Measurements from ENCODE around the gene STAG1. TPM values are rescaled to one million over a fixed set of nuclear protein-coding genes. Genes with fewer than 3 reads are reported as not detected.

Gene STAG1
- polyA plus RNA-seq, 2 of the 4 experiments (the other 2 are of a cell fraction), result 12.8 to 19.2 TPM

GRCh38 chr3:136787349-136787748, 35.2 kb upstream of the STAG1 start:
- no peaks in the 10 kb centered on the region for H3K9me3 ChIP-seq

GRCh38 chr3:136783708-136784191, 31.6 kb upstream of the STAG1 start:
- 29% methylated on average over 5 of the region's 5 CpGs for WGBS (ENCODE audit: missing lambda C conversion rate)
- POLR2A ChIA-PET, result no interaction called here
- FAIRE-seq, result no peak

More at GRCh38 chr3:136787349-136787748, 35.2 kb upstream of the STAG1 start:
- Histone ChIP-seq H3K4me2 (peak overlapping the region; percentile 62), H3K4me3 (no peak overlapping the region), H3K4me1 (peaks cover 30% of the 10 kb centered on the region), H3K27ac (peak overlapping the region; percentile 82 to 90)
- 80% methylated on average over 2 of the region's 2 CpGs for WGBS (ENCODE audit: missing lambda C conversion rate)
- ChIA-PET POLR2A (interaction anchor here (1.4 kb wide), 1 partner anchor 35 kb away, joined by 8 read pairs; the partner anchor contains the start of gene STAG1), CTCF (interaction anchor here (1.0 to 2.1 kb wide), 3 partner anchors 16 to 35 kb away, joined by 3 to 7 read pairs (median 3); partner anchors contain the start of gene STAG1)
- peak in 1 of 2 experiments; percentile 41; a peak in 2 of 6 replicates for ATAC-seq
- DNase-seq (ENCODE audit: low read depth in 1 of 2, low spot score in 1 of 2), result no peak
- FAIRE-seq, result no peak
- no peak for TF ChIP-seq CBX8 (IDR thresholded peaks at IDR 0.05)
- TF ChIP-seq E2F6 (IDR thresholded peaks at IDR 0.05; ENCODE audit: borderline replicate concordance, low read depth), result no peak
- no peak for TF ChIP-seq RFX5 (IDR thresholded peaks at IDR 0.05)
- no peak for TF ChIP-seq PHF8 (IDR thresholded peaks at IDR 0.05; ENCODE audit: borderline replicate concordance, low read depth)
- no peak for TF ChIP-seq SMC3 (IDR thresholded peaks at IDR 0.05)
- no peak for TF ChIP-seq RCOR1 (IDR thresholded peaks at IDR 0.05; ENCODE audit: low read depth, low read length)
- no peak for TF ChIP-seq ZFP36 (IDR thresholded peaks at IDR 0.05; ENCODE audit: borderline replicate concordance, partially characterized antibody)
- no peak for TF ChIP-seq RARB (CRISPR knock-in tag; IDR thresholded peaks at IDR 0.05)
- no peak for TF ChIP-seq ZNF302 (CRISPR knock-in tag; IDR thresholded peaks at IDR 0.05)
- no peak for TF ChIP-seq MYC (IDR thresholded peaks at IDR 0.05; ENCODE audit: borderline replicate concordance, low read length)
- TF ChIP-seq CHD4 (IDR thresholded peaks at IDR 0.05; ENCODE audit: borderline replicate concordance), result no peak
- TF ChIP-seq FOSB (CRISPR knock-in tag; IDR thresholded peaks at IDR 0.05), result no peak
- TF ChIP-seq MAX (IDR thresholded peaks at IDR 0.05), result no peak
- no peak for TF ChIP-seq NPAS2 (CRISPR knock-in tag; IDR thresholded peaks at IDR 0.05; ENCODE audit: borderline replicate concordance)
- no peak for TF ChIP-seq ESRRA (IDR thresholded peaks at IDR 0.05; ENCODE audit: borderline replicate concordance, low read length)
- TF ChIP-seq EP300 (IDR thresholded peaks at IDR 0.05), result no peak

GRCh38 chr3:136780741-136781140, 28.6 kb upstream of the STAG1 start:
- Histone ChIP-seq H3K4me2 (no peak overlapping the region), H3K27ac (no peak overlapping the region), H3K9me3 (no peaks in the 10 kb centered on the region), H3K4me1 (peaks cover 20% of the 10 kb centered on the region; the same call in 2 of the 3 replicates), H3K4me3 (no peak overlapping the region)
- ChIA-PET CTCF (interaction anchor here (1.4 to 1.5 kb wide), 2 partner anchors 13 to 29 kb away, joined by 3 to 5 read pairs; partner anchors contain the start of gene STAG1), POLR2A (no interaction called here)
- ATAC-seq (no peak), FAIRE-seq (no peak), DNase-seq (ENCODE audit: low read depth in 1 of 2, low spot score in 1 of 2) (no peak)
- no peak for TF ChIP-seq JUN (IDR thresholded peaks at IDR 0.05)
- no peak for TF ChIP-seq FOXS1 (CRISPR knock-in tag; IDR thresholded peaks at IDR 0.05)
- TF ChIP-seq PBX3 (IDR thresholded peaks at IDR 0.05), result no peak
- TF ChIP-seq RARB (CRISPR knock-in tag; IDR thresholded peaks at IDR 0.05), result no peak
- no peak for TF ChIP-seq NR3C1 (IDR thresholded peaks at IDR 0.05)
- no peak for TF ChIP-seq ESRRA (IDR thresholded peaks at IDR 0.05; ENCODE audit: borderline replicate concordance, low read length)
- no peak for TF ChIP-seq MAZ (IDR thresholded peaks at IDR 0.05; ENCODE audit: borderline replicate concordance, low read depth, low read length)
- no peak for TF ChIP-seq BCL3 (IDR thresholded peaks at IDR 0.05)
- no peak for TF ChIP-seq E2F6 (IDR thresholded peaks at IDR 0.05; ENCODE audit: borderline replicate concordance, low read depth)
- WGBS (ENCODE audit: missing lambda C conversion rate), result 85% methylated on average over 4 of the region's 4 CpGs

More at GRCh38 chr3:136783708-136784191, 31.6 kb upstream of the STAG1 start:
- H3K4me3 ChIP-seq, result no peak overlapping the region
- no peaks in the 10 kb centered on the region for H3K9me3 ChIP-seq
- H3K4me1 ChIP-seq, result peaks cover 34% of the 10 kb centered on the region
- H3K27ac ChIP-seq, result peak overlapping the region; percentile 31 to 49; a peak in 4 of 6 replicates
- peak overlapping the region; percentile 45 for H3K4me2 ChIP-seq
- ATAC-seq (peak in 1 of 2 experiments; percentile 39; a peak in 1 of 6 replicates), DNase-seq (ENCODE audit: low read depth in 1 of 2, low spot score in 1 of 2) (peak in 1 of 2 experiments; percentile 34)
- TF ChIP-seq HOXB13 (CRISPR knock-in tag; IDR thresholded peaks at IDR 0.05; ENCODE audit: low read depth) (no peak), RFX5 (IDR thresholded peaks at IDR 0.05) (no peak), NPAS2 (CRISPR knock-in tag; IDR thresholded peaks at IDR 0.05; ENCODE audit: borderline replicate concordance) (no peak), CBX2 (IDR thresholded peaks at IDR 0.05; ENCODE audit: borderline replicate concordance, low read depth) (no peak)
- CTCF ChIA-PET, result no interaction called here
